ENCODE measurements around the gene NAT16. TPM values are rescaled to one million over a fixed set of nuclear protein-coding genes. Genes with fewer than 3 reads are reported as not detected.

NAT16 gene
- not detected for polyA plus RNA-seq (ENCODE audit: low read depth in 6 of 6)

GRCh38 chr7:101180130-101180755, at the start of gene NAT16:
TSS of gene NAT16 (minus strand) at chr7:101180293. CDS start at chr7:101174807, 5,486 bp downstream.
- peaks cover 0 to 5% of the 10 kb centered on the region in 2 donors for H3K36me3 Mint-ChIP-seq
- peaks cover 52 to 81% (median 78%) of the 10 kb centered on the region in 3 donors for H3K27me3 Mint-ChIP-seq
- H3K4me1 Mint-ChIP-seq = peaks cover 6 to 25% (median 23%) of the 10 kb centered on the region in 3 donors
- H3K9me3 Mint-ChIP-seq = peaks cover 0 to 12% (median 0%) of the 10 kb centered on the region in 7 donors
- peak within 1 kb of the TSS in 7 of 8 donors; percentile 55 to 84 (median 71) for H3K4me3 Mint-ChIP-seq
- DNase-seq (no peak), ATAC-seq (ENCODE audit: low read depth in 2 of 2) (no peak)
- H3K27ac Mint-ChIP-seq = peak within 1 kb of the TSS in 1 of 6 donors; percentile 7

GRCh38 chr7:101226721-101227120, 46.6 kb upstream of the NAT16 start:
- H3K27me3 Mint-ChIP-seq = no peaks in the 10 kb centered on the region
- ATAC-seq (ENCODE audit: low read depth in 2 of 2) (no peak), DNase-seq (no peak)
- peaks cover 0 to 17% of the 10 kb centered on the region in 2 donors for H3K36me3 Mint-ChIP-seq
- no peak overlapping the region for H3K4me3 Mint-ChIP-seq
- H3K4me1 Mint-ChIP-seq = peaks cover 5 to 12% (median 11%) of the 10 kb centered on the region in 3 donors
- no peaks in the 10 kb centered on the region for H3K9me3 Mint-ChIP-seq
- H3K27ac Mint-ChIP-seq = peak overlapping the region in 1 of 6 donors; percentile 15

DNA sequence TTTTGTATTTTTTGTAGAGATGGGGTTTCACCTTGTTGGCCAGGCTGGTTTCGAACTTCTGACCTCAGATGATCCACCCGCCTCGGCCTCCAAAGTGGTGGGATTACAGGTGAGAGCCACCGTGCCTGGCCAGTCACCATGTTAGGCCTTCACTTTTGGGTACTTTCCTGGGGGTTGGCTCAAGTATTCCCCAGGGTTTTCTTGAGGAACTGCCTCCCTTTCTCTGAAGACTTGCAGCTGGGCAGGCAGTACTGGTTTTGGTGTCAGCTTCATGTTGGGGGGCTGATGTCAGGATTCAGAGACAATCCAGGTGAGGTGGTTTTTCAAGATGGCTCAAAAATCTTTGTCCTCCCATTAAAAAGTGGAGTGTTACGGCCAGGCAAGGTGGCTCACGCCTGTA, 45.6 kb upstream of the NAT16 start:
- DNase-seq = no peak
- Mint-ChIP-seq H3K4me3 (no peak overlapping the region), H3K36me3 (peaks cover 0 to 17% of the 10 kb centered on the region in 2 donors), H3K27me3 (no peaks in the 10 kb centered on the region), H3K9me3 (no peaks in the 10 kb centered on the region), H3K27ac (no peak overlapping the region), H3K4me1 (peaks cover 14 to 18% (median 14%) of the 10 kb centered on the region in 3 donors)
- ATAC-seq (ENCODE audit: low read depth in 2 of 2) = no peak

GRCh38 chr7:101223528-101223927, 43.4 kb upstream of the NAT16 start:
- peaks cover 0 to 17% of the 10 kb centered on the region in 2 donors for H3K36me3 Mint-ChIP-seq
- no peaks in the 10 kb centered on the region for H3K9me3 Mint-ChIP-seq
- H3K4me3 Mint-ChIP-seq = peak overlapping the region in 2 of 8 donors; percentile 15 to 47
- no peak for ATAC-seq (ENCODE audit: low read depth in 2 of 2)
- H3K27ac Mint-ChIP-seq = no peak overlapping the region
- H3K27me3 Mint-ChIP-seq = no peaks in the 10 kb centered on the region
- H3K4me1 Mint-ChIP-seq = peaks cover 21 to 29% (median 24%) of the 10 kb centered on the region in 3 donors
- DNase-seq = no peak

- no peak for DNase-seq
- Mint-ChIP-seq H3K4me3 (no peak overlapping the region), H3K27ac (peak overlapping the region in 1 of 6 donors; percentile 47), H3K9me3 (no peaks in the 10 kb centered on the region), H3K4me1 (peaks cover 29 to 36% (median 34%) of the 10 kb centered on the region in 3 donors), H3K27me3 (no peaks in the 10 kb centered on the region), H3K36me3 (peaks cover 0 to 17% of the 10 kb centered on the region in 2 donors)
- no peak for ATAC-seq (ENCODE audit: low read depth in 2 of 2)
These were observed 42.3 kb upstream of the NAT16 start for GRCh38 chr7:101222275-101222830.

DNA sequence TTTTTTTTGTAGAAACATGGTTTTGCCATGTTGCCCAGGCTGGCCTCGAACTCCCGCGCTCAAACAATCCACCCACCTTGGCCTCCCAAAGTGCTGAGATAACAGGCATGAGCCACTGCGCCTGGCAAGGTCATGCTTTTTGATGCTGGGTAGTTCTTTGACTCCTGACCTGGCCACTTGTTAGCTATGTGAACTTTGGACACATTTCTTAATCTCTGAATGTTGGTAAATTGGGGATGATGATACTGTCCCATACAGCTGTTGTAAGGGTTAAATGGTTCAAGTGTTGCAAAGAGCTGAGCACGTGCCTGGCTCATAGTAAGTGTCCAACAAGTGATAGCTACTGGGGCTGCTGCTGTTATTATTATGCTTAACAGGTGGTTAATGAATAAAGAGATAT, 40.2 kb upstream of the NAT16 start:
- H3K27ac Mint-ChIP-seq = no peak overlapping the region
- H3K4me3 Mint-ChIP-seq = peak overlapping the region in 4 of 8 donors; percentile 16 to 96 (median 22)

DNA sequence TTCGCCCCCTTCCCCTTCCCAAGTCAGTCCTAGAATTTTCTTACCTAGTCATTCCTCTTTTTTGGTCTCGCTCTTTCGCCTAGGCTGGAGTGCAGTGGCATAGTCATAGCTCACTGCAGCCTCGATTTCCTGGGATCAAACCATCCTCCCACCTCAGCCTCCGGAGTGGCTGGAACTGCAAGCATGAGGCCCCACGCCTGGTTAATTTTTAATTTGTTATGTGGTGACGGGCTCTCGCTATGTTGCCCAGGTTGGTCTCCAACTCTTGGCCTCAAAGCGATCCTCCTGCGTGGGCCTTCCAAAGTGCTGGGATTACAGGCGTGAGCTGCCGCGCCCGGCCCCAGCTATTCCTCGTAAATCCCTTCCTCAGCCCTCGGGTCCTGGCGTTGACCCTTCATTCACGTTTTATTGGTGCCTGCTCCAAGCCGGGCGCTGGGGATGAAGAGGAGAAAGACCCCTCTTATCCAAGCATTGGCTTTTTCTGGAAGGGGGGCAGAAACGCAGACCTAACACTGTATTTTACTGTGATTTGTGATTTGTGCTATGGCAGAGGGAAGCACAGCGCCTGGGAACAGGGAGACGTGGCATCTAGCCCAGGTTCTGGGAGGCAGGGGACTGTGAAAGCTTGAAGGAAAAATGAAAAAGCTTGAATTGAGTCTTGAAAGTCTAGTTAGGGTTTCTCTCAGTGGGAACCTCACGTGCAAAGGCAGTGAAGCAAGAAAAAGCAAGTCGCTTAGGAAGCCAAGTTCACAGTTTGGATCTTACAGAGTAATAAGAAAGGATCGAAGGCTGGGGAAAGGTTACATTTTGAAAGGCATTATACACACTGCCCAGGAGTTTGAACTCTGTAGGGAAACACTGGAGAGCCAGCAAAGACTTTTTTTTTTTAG, 38.4 kb upstream of the NAT16 start:
- DNase-seq (no peak), ATAC-seq (ENCODE audit: low read depth in 2 of 2) (no peak)
- H3K4me3 Mint-ChIP-seq = peak overlapping the region; percentile 94 to 98 (median 96)
- H3K4me1 Mint-ChIP-seq = peaks cover 36 to 45% (median 45%) of the 10 kb centered on the region in 3 donors
- no peaks in the 10 kb centered on the region for H3K9me3 Mint-ChIP-seq
- peak overlapping the region; percentile 88 to 96 (median 93) for H3K27ac Mint-ChIP-seq
- H3K36me3 Mint-ChIP-seq = peaks cover 0 to 9% of the 10 kb centered on the region in 2 donors
- H3K27me3 Mint-ChIP-seq = no peaks in the 10 kb centered on the region

More for the DNA sequence above, 40.2 kb upstream of the NAT16 start:
- H3K4me1 Mint-ChIP-seq = peaks cover 36 to 49% (median 47%) of the 10 kb centered on the region in 3 donors
- H3K27me3 Mint-ChIP-seq = no peaks in the 10 kb centered on the region
- peaks cover 0 to 17% of the 10 kb centered on the region in 2 donors for H3K36me3 Mint-ChIP-seq
- DNase-seq (no peak), ATAC-seq (ENCODE audit: low read depth in 2 of 2) (no peak)
- no peaks in the 10 kb centered on the region for H3K9me3 Mint-ChIP-seq

GRCh38 chr7:101217388-101218235, 37.5 kb upstream of the NAT16 start, which contains the start of the genes PLOD3 and ZNHIT1:
TSS of gene PLOD3 (minus strand) at chr7:101217581. CDS start at chr7:101217274, 307 bp downstream.
TSS of gene ZNHIT1 (plus strand) at chr7:101218165. CDS start at chr7:101218196, 31 bp downstream.
- peak; percentile 92 for DNase-seq
- H3K36me3 Mint-ChIP-seq = peaks cover 0 to 8% of the 10 kb centered on the region in 2 donors
- ATAC-seq (ENCODE audit: low read depth in 2 of 2) = peak; percentile 86
- peaks cover 36 to 45% (median 45%) of the 10 kb centered on the region in 3 donors for H3K4me1 Mint-ChIP-seq
- H3K27me3 Mint-ChIP-seq = no peaks in the 10 kb centered on the region
- H3K27ac Mint-ChIP-seq = peak within 1 kb of the TSS; percentile 88 to 96 (median 93)
- no peaks in the 10 kb centered on the region for H3K9me3 Mint-ChIP-seq
- peak within 1 kb of the TSS; percentile 94 to 98 (median 96) for H3K4me3 Mint-ChIP-seq

DNA sequence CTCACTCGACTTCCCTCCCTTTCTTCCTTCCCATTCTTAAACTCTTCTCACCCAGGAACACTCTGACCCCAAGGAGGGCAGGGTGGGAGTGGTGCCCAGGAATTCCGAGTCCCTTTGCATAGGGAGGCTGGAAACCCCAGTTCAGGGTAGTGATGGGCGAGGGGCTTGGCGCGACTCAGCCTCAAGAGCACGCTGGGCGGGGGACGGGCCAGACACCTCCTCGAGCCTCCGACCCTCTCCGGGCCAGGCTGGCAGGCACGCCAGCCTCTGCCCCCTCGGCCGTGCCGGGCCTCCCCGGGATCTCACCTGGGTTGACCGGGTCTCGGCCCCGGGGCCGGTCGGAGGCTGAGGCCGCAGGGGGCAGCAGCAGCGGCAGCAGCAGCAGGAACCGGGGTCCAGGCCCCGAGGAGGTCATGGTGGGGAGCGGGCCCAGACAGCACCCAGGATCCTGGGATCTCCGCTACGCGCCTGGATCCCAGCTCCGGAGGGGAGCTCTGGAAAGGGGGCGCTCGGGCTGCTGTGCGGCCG, 36.8 kb upstream of the NAT16 start:
- ATAC-seq (ENCODE audit: low read depth in 2 of 2) (no peak), DNase-seq (no peak)
- Mint-ChIP-seq H3K27me3 (no peaks in the 10 kb centered on the region), H3K4me3 (peak overlapping the region; percentile 94 to 98 (median 96)), H3K4me1 (peaks cover 32 to 45% (median 40%) of the 10 kb centered on the region in 3 donors), H3K9me3 (no peaks in the 10 kb centered on the region), H3K27ac (peak overlapping the region; percentile 26 to 93 (median 60)), H3K36me3 (peaks cover 0 to 2% of the 10 kb centered on the region in 2 donors)

DNA sequence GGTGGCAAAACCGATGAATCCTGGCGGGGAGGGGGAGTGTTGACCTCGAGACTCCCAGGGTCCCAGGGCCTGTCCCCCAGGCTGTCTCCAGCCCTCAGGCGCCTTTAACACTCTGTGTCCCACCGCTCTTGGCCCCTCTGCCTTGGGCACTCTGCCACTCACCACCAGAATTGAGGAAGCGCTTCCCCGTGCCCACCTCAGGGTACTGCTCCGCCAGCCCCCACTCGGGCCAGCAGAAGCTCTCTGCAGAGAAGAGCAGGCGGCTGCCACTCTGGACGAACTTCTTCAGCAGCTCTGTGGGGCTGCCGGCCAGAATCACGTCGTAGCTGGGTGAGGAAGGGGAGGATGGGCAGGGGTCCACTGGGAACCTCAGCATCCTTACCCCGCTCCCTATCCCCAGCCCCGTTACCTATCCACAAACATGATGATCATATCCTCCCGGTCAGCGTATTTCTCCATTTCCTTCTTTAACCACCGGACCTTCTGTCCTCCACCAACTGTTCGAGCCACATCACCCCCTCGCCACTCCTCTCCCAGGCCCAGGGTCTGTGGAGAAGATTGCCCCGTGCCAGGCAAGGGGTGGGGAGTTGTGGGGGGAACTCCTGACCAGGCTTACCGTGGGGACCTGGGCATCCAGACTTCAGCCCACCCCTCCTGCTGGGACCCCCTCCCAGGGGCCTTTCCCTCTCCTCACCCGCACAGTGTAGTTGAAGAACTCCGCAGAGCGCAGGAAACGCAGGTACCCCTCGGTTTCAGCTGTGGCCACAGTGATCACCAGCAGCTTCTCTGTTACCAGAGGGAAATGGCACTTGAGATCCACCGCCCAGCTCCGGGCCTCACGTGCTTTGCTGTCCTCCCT, 36.1 kb upstream of the NAT16 start:
- no peaks in the 10 kb centered on the region for H3K27me3 Mint-ChIP-seq
- peak overlapping the region; percentile 82 to 98 (median 96) for H3K4me3 Mint-ChIP-seq
- H3K4me1 Mint-ChIP-seq = peaks cover 26 to 41% (median 33%) of the 10 kb centered on the region in 3 donors
- ATAC-seq (ENCODE audit: low read depth in 2 of 2) (no peak), DNase-seq (no peak)
- H3K36me3 Mint-ChIP-seq = no peaks in the 10 kb centered on the region
- H3K27ac Mint-ChIP-seq = peak overlapping the region; percentile 53 to 93 (median 66)
- no peaks in the 10 kb centered on the region for H3K9me3 Mint-ChIP-seq

DNA sequence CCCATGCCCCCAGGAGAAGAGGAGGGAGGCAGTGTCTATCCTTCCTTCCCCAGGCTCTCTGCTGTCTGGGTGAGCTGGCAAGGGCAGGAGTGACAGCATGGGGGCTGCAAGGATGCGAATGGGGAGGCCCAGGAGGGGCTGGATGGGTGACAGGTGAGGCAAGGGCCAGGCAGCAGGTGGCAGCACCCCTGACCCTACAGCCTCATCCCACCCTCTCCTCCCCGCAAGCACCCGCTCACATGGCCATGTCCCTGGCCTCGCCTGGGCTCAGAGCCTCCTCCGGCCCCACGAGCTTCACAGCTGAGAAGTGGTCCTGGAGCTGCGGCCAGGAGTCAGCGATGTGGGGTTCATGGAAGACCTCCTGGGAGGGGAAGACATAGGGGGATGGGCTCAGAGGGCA, 31.9 kb upstream of the NAT16 start:
- Mint-ChIP-seq H3K4me1 (peaks cover 8 to 13% (median 13%) of the 10 kb centered on the region in 3 donors), H3K27ac (no peak overlapping the region), H3K27me3 (no peaks in the 10 kb centered on the region), H3K9me3 (no peaks in the 10 kb centered on the region), H3K36me3 (peaks cover 0 to 6% of the 10 kb centered on the region in 2 donors), H3K4me3 (peak overlapping the region in 1 of 8 donors; percentile 45)
- ATAC-seq (ENCODE audit: low read depth in 2 of 2) (no peak), DNase-seq (no peak)
